Stimulated activated CD8-positive, alpha-beta memory T cell treated with anti-CD3 and anti-CD28 coated beads, Interleukin-2, amount 100 ng/mL, for 1 hour (primary cell): ENCODE results near the gene ANKRD11.
"Not testable (repeated sequence)": the region's sequence is repeated elsewhere in the genome, so short reads cannot be mapped to it uniquely, and the experiment has no call there.

Source experiments
- DNase-seq, 2 donors: peaks; one replicate each; pipeline ENCODE4 v3.0.0-alpha.2; 2020; ENCODE audit warnings: low read depth in 2 of 2

The ANKRD11 gene

GRCh38 chr16:89407282-89407924 lies 83.0 kb downstream of the ANKRD11 start:
- no peak for DNase-seq

- DNase-seq, result no peak
These were observed 84.0 kb downstream of the ANKRD11 start for GRCh38 chr16:89406277-89406888.

- DNase-seq, result no peak
These were observed 85.8 kb downstream of the ANKRD11 start for GRCh38 chr16:89404561-89404960.

GRCh38 chr16:89402962-89403361 lies 87.4 kb downstream of the ANKRD11 start:
- DNase-seq, result no peak

- DNase-seq, result no peak
These were observed 88.5 kb downstream of the ANKRD11 start for GRCh38 chr16:89401641-89402445.

GRCh38 chr16:89401205-89401604 lies 89.2 kb downstream of the ANKRD11 start:
- no peak for DNase-seq

GRCh38 chr16:89400740-89401139 lies 89.6 kb downstream of the ANKRD11 start:
- no peak for DNase-seq

GRCh38 chr16:89398924-89399323 lies 91.4 kb downstream of the ANKRD11 start:
- no peak for DNase-seq

- DNase-seq, result no peak
These were observed 93.0 kb downstream of the ANKRD11 start for GRCh38 chr16:89397331-89397861.

GRCh38 chr16:89396156-89396555 lies 94.2 kb downstream of the ANKRD11 start:
- no peak for DNase-seq

- no peak for DNase-seq
These were observed 94.9 kb downstream of the ANKRD11 start for GRCh38 chr16:89395150-89396142.

GRCh38 chr16:89393738-89394406 lies 96.5 kb downstream of the ANKRD11 start:
- no peak for DNase-seq

- DNase-seq, result no peak
These were observed 97.3 kb downstream of the ANKRD11 start for GRCh38 chr16:89392881-89393737.

- not testable (repeated sequence) for DNase-seq
These were observed 100.2 kb downstream of the ANKRD11 start for GRCh38 chr16:89390224-89390583.

- not testable (repeated sequence) for DNase-seq
These were observed 100.7 kb downstream of the ANKRD11 start for GRCh38 chr16:89389504-89390223.

GRCh38 chr16:89388536-89388935 lies 101.8 kb downstream of the ANKRD11 start:
- no peak for DNase-seq

GRCh38 chr16:89386306-89387185 lies 103.8 kb downstream of the ANKRD11 start:
- no peak for DNase-seq

GRCh38 chr16:89385712-89386111 lies 104.6 kb downstream of the ANKRD11 start:
- DNase-seq, result no peak
